ENCODE data around the gene NAIF1.

GRCh38 chr9:128061275-128061960 is 5.7 kb downstream of the NAIF1 start:
- TF ChIP-seq CTCF (conservative IDR thresholded peaks at IDR 0.05) (no peak), EZH2 (IDR thresholded peaks at IDR 0.05; ENCODE audit: low read depth) (no peak)
